EH (cell line): ENCODE data around the gene CEP57.
A peak's percentile ranks its signal among the peaks of the same experiment; 100 is the strongest.
"Not testable (repeated sequence)": the region's sequence is repeated elsewhere in the genome, so short reads cannot be mapped to it uniquely, and the experiment has no call there.

ENCODE experiments used
- DNase-seq: peaks from one replicate; pipeline ENCODE4 v3.0.0-alpha.2; 2015; ENCODE audit warnings: low read depth

The CEP57 gene

GRCh38 chr11:95863486-95864140 is 73.3 kb downstream of the CEP57 start:
- peak; percentile 82 for DNase-seq

GRCh38 chr11:95867105-95867504 is 76.8 kb downstream of the CEP57 start:
- DNase-seq, result no peak

GRCh38 chr11:95870877-95871276 is 80.6 kb downstream of the CEP57 start:
- not testable (repeated sequence) for DNase-seq

- DNase-seq, result peak; percentile 99
These were observed 87.0 kb downstream of the CEP57 start for GRCh38 chr11:95877291-95877690.
